Measurements from ENCODE around the gene AGRP.
A peak's percentile ranks its signal among the peaks of the same experiment; 100 is the strongest.

The AGRP gene

GRCh38 chr16:67445913-67446907 is 37.1 kb downstream of the AGRP start:
- no peak overlapping the region for H3K4me3 ChIP-seq (ENCODE audit: low read depth, low read length)
- no peak for DNase-seq (ENCODE audit: low read depth)
- no peak for TF ChIP-seq CTCF (IDR thresholded peaks at IDR 0.05; ENCODE audit: control insufficient read depth, extremely low read depth, insufficient read depth)

- DNase-seq (ENCODE audit: low read depth) = peak; percentile 80
- H3K4me3 ChIP-seq (ENCODE audit: low read depth, low read length) = no peak overlapping the region
- peak; percentile 44 for TF ChIP-seq CTCF (IDR thresholded peaks at IDR 0.05; ENCODE audit: control insufficient read depth, extremely low read depth, insufficient read depth)
These were observed 37.9 kb downstream of the AGRP start for GRCh38 chr16:67445441-67445912.

GRCh38 chr16:67445126-67445426 is 38.3 kb downstream of the AGRP start:
- H3K4me3 ChIP-seq (ENCODE audit: low read depth, low read length) = no peak overlapping the region
- TF ChIP-seq CTCF (IDR thresholded peaks at IDR 0.05; ENCODE audit: control insufficient read depth, extremely low read depth, insufficient read depth) = no peak
- no peak for DNase-seq (ENCODE audit: low read depth)

GRCh38 chr16:67444259-67445125 is 38.9 kb downstream of the AGRP start:
- no peak for TF ChIP-seq CTCF (IDR thresholded peaks at IDR 0.05; ENCODE audit: control insufficient read depth, extremely low read depth, insufficient read depth)
- DNase-seq (ENCODE audit: low read depth) = no peak
- no peak overlapping the region for H3K4me3 ChIP-seq (ENCODE audit: low read depth, low read length)

GRCh38 chr16:67443265-67443664 is 40.1 kb downstream of the AGRP start:
- TF ChIP-seq CTCF (IDR thresholded peaks at IDR 0.05; ENCODE audit: control insufficient read depth, extremely low read depth, insufficient read depth) = no peak
- no peak overlapping the region for H3K4me3 ChIP-seq (ENCODE audit: low read depth, low read length)
- DNase-seq (ENCODE audit: low read depth) = no peak

GRCh38 chr16:67442581-67443255 is 40.6 kb downstream of the AGRP start:
- DNase-seq (ENCODE audit: low read depth) = no peak
- no peak for TF ChIP-seq CTCF (IDR thresholded peaks at IDR 0.05; ENCODE audit: control insufficient read depth, extremely low read depth, insufficient read depth)
- no peak overlapping the region for H3K4me3 ChIP-seq (ENCODE audit: low read depth, low read length)
